Stimulated activated CD4-positive, alpha-beta T cell treated with anti-CD3 and anti-CD28 coated beads, Interleukin-15, amount 100 ng/mL, for 1 hour (primary cell): ENCODE results near the gene BCL2.

Source experiments
- DNase-seq, 2 donors: peaks; one replicate each; pipeline ENCODE4 v3.0.0-alpha.2; 2020; ENCODE audit warnings: low read depth in 1 of 2, low spot score in 1 of 2

Gene BCL2

GRCh38 chr18:63288311-63288710 is 31.3 kb downstream of the BCL2 start:
- no peak for DNase-seq

- DNase-seq: no peak
These were observed 31.8 kb downstream of the BCL2 start for GRCh38 chr18:63287691-63288220.

- no peak for DNase-seq
These were observed 32.6 kb downstream of the BCL2 start for GRCh38 chr18:63286926-63287325.

GRCh38 chr18:63284827-63285733 is 34.5 kb downstream of the BCL2 start:
- DNase-seq: no peak

GRCh38 chr18:63284173-63284799 is 35.3 kb downstream of the BCL2 start:
- no peak for DNase-seq

- no peak for DNase-seq
These were observed 36.1 kb downstream of the BCL2 start for GRCh38 chr18:63283305-63284094.

- no peak for DNase-seq
These were observed 36.8 kb downstream of the BCL2 start for GRCh38 chr18:63282793-63283192.

- DNase-seq: no peak
These were observed 46.2 kb downstream of the BCL2 start for GRCh38 chr18:63273222-63273927.

GRCh38 chr18:63272638-63273037 is 46.9 kb downstream of the BCL2 start:
- DNase-seq: no peak

- DNase-seq: no peak
These were observed 47.7 kb downstream of the BCL2 start for GRCh38 chr18:63271881-63272299.

- DNase-seq: no peak
These were observed 48.4 kb downstream of the BCL2 start for GRCh38 chr18:63271148-63271547.

GRCh38 chr18:63267975-63268721 is 51.4 kb downstream of the BCL2 start:
- no peak for DNase-seq

- DNase-seq: no peak
These were observed 52.4 kb downstream of the BCL2 start for GRCh38 chr18:63266888-63267790.

GRCh38 chr18:63265326-63265725 is 54.2 kb downstream of the BCL2 start:
- no peak for DNase-seq

GRCh38 chr18:63264871-63265270 is 54.7 kb downstream of the BCL2 start:
- DNase-seq: no peak

- no peak for DNase-seq
These were observed 56.1 kb downstream of the BCL2 start for GRCh38 chr18:63263444-63263843.

GRCh38 chr18:63262369-63263335 is 56.9 kb downstream of the BCL2 start:
- no peak for DNase-seq

GRCh38 chr18:63261029-63261428 is 58.5 kb downstream of the BCL2 start:
- DNase-seq: no peak
